ENCODE results near the gene MZF1.

MZF1 gene

DNA sequence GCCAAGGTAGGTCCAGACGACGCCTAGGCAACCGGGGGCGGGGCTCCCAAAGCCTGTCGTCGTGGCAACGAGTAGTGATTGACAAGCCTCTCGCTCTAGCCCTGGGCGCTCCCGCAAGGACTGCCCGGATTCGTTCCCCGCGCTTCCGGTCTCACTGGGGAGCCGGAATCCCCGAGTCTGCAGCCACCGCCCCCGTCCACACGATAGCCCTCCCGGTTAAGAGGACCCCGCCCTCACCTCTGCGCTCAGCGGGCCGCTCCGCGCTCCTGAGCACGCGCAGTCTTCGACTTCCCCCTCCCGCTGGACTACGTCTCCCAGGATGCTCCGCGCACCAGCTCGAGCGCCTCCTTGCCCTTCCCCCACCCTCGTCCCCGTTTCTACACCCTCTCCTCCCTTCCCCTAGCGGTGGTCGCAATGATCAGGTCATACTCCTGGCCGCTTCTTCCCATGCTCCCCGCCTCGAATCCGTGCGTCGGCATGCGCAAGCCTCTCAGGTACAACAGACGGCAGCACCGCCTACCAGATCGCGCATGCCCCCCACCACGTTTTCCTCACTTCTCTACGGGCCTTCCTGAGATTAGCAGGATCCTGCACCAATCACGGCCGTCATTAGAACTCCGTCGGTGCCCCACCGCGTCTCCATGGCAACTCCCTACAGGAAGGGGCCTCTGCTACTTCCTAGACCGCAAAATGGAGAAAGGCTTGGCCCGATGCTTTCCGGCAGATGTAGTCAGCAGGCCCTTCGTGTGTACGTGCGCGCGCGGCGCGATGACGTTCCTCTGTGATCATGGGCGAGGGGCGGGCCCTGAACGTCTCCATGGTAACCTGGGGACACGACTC lies at the start of gene MZF1 (continued):
- no peak for TF ChIP-seq ZNF132 (tag by site-specific recombination; IDR thresholded peaks at IDR 0.05; ENCODE audit: borderline replicate concordance)
- TF ChIP-seq SALL2 (tag by site-specific recombination; IDR thresholded peaks at IDR 0.05; ENCODE audit: borderline replicate concordance), result no peak
- no peak for TF ChIP-seq PRDM6 (tag by site-specific recombination; IDR thresholded peaks at IDR 0.05)
- no peak for TF ChIP-seq ZNF549 (tag by site-specific recombination; IDR thresholded peaks at IDR 0.05)
- TF ChIP-seq, protein P1, sequence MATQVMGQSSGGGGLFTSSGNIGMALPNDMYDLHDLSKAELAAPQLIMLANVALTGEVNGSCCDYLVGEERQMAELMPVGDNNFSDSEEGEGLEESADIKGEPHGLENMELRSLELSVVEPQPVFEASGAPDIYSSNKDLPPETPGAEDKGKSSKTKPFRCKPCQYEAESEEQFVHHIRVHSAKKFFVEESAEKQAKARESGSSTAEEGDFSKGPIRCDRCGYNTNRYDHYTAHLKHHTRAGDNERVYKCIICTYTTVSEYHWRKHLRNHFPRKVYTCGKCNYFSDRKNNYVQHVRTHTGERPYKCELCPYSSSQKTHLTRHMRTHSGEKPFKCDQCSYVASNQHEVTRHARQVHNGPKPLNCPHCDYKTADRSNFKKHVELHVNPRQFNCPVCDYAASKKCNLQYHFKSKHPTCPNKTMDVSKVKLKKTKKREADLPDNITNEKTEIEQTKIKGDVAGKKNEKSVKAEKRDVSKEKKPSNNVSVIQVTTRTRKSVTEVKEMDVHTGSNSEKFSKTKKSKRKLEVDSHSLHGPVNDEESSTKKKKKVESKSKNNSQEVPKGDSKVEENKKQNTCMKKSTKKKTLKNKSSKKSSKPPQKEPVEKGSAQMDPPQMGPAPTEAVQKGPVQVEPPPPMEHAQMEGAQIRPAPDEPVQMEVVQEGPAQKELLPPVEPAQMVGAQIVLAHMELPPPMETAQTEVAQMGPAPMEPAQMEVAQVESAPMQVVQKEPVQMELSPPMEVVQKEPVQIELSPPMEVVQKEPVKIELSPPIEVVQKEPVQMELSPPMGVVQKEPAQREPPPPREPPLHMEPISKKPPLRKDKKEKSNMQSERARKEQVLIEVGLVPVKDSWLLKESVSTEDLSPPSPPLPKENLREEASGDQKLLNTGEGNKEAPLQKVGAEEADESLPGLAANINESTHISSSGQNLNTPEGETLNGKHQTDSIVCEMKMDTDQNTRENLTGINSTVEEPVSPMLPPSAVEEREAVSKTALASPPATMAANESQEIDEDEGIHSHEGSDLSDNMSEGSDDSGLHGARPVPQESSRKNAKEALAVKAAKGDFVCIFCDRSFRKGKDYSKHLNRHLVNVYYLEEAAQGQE (tag by site-specific recombination; IDR thresholded peaks at IDR 0.05), result 0 out of 2 replicates have a peak, but pooled peaks have one; percentile 41
- TF ChIP-seq, protein P2, sequence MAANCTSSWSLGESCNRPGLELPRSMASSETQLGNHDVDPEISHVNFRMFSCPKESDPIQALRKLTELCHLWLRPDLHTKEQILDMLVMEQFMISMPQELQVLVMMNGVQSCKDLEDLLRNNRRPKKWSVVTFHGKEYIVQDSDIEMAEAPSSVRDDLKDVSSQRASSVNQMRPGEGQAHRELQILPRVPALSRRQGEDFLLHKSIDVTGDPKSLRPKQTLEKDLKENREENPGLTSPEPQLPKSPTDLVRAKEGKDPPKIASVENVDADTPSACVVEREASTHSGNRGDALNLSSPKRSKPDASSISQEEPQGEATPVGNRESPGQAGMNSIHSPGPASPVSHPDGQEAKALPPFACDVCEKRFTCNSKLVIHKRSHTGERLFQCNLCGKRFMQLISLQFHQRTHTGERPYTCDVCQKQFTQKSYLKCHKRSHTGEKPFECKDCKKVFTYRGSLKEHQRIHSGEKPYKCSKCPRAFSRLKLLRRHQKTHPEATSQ (tag by site-specific recombination; IDR thresholded peaks at IDR 0.05), result no peak
- no peak for TF ChIP-seq ZNF426 (tag by site-specific recombination; IDR thresholded peaks at IDR 0.05)
- peak; percentile 94 for TF ChIP-seq GLIS2 (tag by site-specific recombination; IDR thresholded peaks at IDR 0.05)
- peak; percentile 79; the same call in 1 of the 2 replicates for TF ChIP-seq ZFP69B (tag by site-specific recombination; IDR thresholded peaks at IDR 0.05)
- no peak for TF ChIP-seq ZNF626 (tag by site-specific recombination; IDR thresholded peaks at IDR 0.05)
- no peak for TF ChIP-seq ZNF266 (tag by site-specific recombination; IDR thresholded peaks at IDR 0.05; ENCODE audit: low read depth)
- TF ChIP-seq, protein P3, sequence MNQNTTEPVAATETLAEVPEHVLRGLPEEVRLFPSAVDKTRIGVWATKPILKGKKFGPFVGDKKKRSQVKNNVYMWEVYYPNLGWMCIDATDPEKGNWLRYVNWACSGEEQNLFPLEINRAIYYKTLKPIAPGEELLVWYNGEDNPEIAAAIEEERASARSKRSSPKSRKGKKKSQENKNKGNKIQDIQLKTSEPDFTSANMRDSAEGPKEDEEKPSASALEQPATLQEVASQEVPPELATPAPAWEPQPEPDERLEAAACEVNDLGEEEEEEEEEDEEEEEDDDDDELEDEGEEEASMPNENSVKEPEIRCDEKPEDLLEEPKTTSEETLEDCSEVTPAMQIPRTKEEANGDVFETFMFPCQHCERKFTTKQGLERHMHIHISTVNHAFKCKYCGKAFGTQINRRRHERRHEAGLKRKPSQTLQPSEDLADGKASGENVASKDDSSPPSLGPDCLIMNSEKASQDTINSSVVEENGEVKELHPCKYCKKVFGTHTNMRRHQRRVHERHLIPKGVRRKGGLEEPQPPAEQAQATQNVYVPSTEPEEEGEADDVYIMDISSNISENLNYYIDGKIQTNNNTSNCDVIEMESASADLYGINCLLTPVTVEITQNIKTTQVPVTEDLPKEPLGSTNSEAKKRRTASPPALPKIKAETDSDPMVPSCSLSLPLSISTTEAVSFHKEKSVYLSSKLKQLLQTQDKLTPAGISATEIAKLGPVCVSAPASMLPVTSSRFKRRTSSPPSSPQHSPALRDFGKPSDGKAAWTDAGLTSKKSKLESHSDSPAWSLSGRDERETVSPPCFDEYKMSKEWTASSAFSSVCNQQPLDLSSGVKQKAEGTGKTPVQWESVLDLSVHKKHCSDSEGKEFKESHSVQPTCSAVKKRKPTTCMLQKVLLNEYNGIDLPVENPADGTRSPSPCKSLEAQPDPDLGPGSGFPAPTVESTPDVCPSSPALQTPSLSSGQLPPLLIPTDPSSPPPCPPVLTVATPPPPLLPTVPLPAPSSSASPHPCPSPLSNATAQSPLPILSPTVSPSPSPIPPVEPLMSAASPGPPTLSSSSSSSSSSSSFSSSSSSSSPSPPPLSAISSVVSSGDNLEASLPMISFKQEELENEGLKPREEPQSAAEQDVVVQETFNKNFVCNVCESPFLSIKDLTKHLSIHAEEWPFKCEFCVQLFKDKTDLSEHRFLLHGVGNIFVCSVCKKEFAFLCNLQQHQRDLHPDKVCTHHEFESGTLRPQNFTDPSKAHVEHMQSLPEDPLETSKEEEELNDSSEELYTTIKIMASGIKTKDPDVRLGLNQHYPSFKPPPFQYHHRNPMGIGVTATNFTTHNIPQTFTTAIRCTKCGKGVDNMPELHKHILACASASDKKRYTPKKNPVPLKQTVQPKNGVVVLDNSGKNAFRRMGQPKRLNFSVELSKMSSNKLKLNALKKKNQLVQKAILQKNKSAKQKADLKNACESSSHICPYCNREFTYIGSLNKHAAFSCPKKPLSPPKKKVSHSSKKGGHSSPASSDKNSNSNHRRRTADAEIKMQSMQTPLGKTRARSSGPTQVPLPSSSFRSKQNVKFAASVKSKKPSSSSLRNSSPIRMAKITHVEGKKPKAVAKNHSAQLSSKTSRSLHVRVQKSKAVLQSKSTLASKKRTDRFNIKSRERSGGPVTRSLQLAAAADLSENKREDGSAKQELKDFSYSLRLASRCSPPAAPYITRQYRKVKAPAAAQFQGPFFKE (tag by site-specific recombination; IDR thresholded peaks at IDR 0.05; ENCODE audit: borderline replicate concordance), result no peak
- TF ChIP-seq PRDM10 (tag by site-specific recombination; IDR thresholded peaks at IDR 0.05), result no peak; the same call in 1 of the 2 replicates
- no peak for TF ChIP-seq ZNF654 (tag by site-specific recombination; IDR thresholded peaks at IDR 0.05; ENCODE audit: low read depth)
- TF ChIP-seq ZNF223 (tag by site-specific recombination; IDR thresholded peaks at IDR 0.05), result no peak
- no peak for TF ChIP-seq ZNF202 (tag by site-specific recombination; IDR thresholded peaks at IDR 0.05; ENCODE audit: borderline replicate concordance)
- no peak for TF ChIP-seq ZNF791 (tag by site-specific recombination; IDR thresholded peaks at IDR 0.05)
- TF ChIP-seq KLF17 (tag by site-specific recombination; IDR thresholded peaks at IDR 0.05), result peak; percentile 86; the same call in 1 of the 2 replicates
- no peak for TF ChIP-seq ZNF623 (tag by site-specific recombination; IDR thresholded peaks at IDR 0.05)
- peak; percentile 36; the same call in 1 of the 2 replicates for TF ChIP-seq ZNF366 (tag by site-specific recombination; conservative IDR thresholded peaks at IDR 0.05)
